Measurements from ENCODE around the gene GPR107. TPM values are rescaled to one million over a fixed set of nuclear protein-coding genes. Genes with fewer than 3 reads are reported as not detected.
"Not testable (repeated sequence)": the region's sequence is repeated elsewhere in the genome, so short reads cannot be mapped to it uniquely, and the experiment has no call there.

The GPR107 gene
- total RNA-seq, 1 donor from 2014 or later, result 58.7 TPM

DNA sequence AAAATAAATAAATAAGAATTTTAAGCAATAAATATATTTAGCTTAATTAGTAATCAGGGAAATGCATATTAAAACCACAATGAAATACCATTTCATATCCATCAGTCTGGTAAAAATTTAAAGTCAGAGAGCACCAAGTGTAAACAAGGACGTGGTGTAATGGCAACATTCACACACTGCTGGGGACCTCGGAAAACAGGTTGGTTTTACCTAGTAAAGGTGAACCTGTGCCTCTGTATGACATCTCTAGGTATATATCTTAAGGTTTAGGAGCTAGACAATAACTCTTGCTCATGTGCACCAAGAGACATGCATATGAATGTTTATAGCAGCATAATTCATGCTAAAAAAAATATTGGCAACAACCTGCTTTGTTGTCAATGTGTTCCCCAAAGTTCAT, 40.4 kb upstream of the GPR107 start:
- peaks cover 9% of the 10 kb centered on the region for H3K36me3 Mint-ChIP-seq (ENCODE audit: low read depth, unreplicated experiment)
- Histone ChIP-seq H3K4me2 (ENCODE audit: low read length) (no peak overlapping the region), H3K27ac (ENCODE audit: low read depth, low read length) (no peak overlapping the region), H3K4me3 (ENCODE audit: insufficient read depth, low read depth, low read length) (no peak overlapping the region), H2AFZ (ENCODE audit: low read depth, low read length) (no peak overlapping the region), H3K4me1 (ENCODE audit: insufficient read depth, low read length) (peaks cover 8% of the 10 kb centered on the region), H3K27me3 (ENCODE audit: insufficient read depth, low read length) (no peaks in the 10 kb centered on the region), H3K9me3 (ENCODE audit: insufficient read depth, low read depth, low read length) (peaks cover 3% of the 10 kb centered on the region), H3K36me3 (ENCODE audit: insufficient read depth, low read length) (no peaks in the 10 kb centered on the region), H3K9ac (ENCODE audit: low read length) (no peak overlapping the region), H3K79me2 (ENCODE audit: insufficient read depth, low read length) (no peaks in the 10 kb centered on the region), H4K20me1 (ENCODE audit: insufficient read depth, low read length) (peaks cover 20% of the 10 kb centered on the region)
- peaks cover 4% of the 10 kb centered on the region for H3K9me3 Mint-ChIP-seq (ENCODE audit: unreplicated experiment)
- no peaks in the 10 kb centered on the region for H3K27me3 Mint-ChIP-seq (ENCODE audit: low read depth, unreplicated experiment)
- no peak overlapping the region for H3K27ac Mint-ChIP-seq (ENCODE audit: unreplicated experiment)
- FAIRE-seq, result no peak
- no peak overlapping the region for H3K4me3 Mint-ChIP-seq (ENCODE audit: unreplicated experiment)
- DNase-seq (ENCODE audit: low read depth), result no peak
- H3K4me1 Mint-ChIP-seq (ENCODE audit: low read depth, unreplicated experiment), result peaks cover 17% of the 10 kb centered on the region
- TF ChIP-seq EZH2 (IDR thresholded peaks at IDR 0.05; ENCODE audit: insufficient read depth, low read length) (no peak), CTCF (IDR thresholded peaks at IDR 0.05; ENCODE audit: insufficient read depth, low read depth, low read length) (no peak)

DNA sequence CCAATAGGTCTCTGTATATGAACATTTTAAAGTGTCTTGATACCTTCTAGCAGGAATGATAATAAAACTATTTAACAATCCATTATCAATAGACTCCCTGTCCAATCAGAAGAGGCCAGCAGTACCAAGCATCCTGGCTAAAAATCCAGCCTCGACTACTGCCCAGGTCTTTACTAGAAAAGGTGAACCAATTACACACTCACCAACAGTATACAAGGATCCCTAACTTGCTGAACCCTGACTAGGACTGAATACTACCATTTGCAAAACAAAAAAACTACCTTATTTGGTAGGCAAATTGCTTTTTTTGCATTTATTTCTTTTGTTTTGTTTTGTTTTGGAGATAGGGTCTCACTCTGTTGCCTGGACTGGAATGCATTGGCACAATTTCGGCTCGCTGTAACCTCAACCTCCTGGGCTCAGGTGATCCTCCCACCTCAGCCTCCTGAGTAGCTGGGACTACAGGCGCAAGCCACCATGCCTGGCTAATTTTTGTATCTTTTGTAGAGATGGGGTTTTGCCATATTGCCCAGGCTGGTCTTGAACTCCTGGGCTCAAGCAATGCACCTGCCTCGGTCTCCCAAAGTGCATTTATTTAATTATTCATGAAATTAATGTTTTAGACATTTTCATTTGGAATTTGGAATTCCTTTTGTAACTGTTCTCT, 38.2 kb upstream of the GPR107 start:
- no peaks in the 10 kb centered on the region for H3K27me3 ChIP-seq (ENCODE audit: insufficient read depth, low read length)
- Mint-ChIP-seq H3K4me3 (ENCODE audit: unreplicated experiment) (no peak overlapping the region), H3K4me1 (ENCODE audit: low read depth, unreplicated experiment) (peaks cover 15% of the 10 kb centered on the region), H3K27ac (ENCODE audit: unreplicated experiment) (no peak overlapping the region), H3K9me3 (ENCODE audit: unreplicated experiment) (peaks cover 4% of the 10 kb centered on the region), H3K27me3 (ENCODE audit: low read depth, unreplicated experiment) (no peaks in the 10 kb centered on the region), H3K36me3 (ENCODE audit: low read depth, unreplicated experiment) (peaks cover 7% of the 10 kb centered on the region)
- no peaks in the 10 kb centered on the region for H3K36me3 ChIP-seq (ENCODE audit: insufficient read depth, low read length)
- peaks cover 3% of the 10 kb centered on the region for H3K9me3 ChIP-seq (ENCODE audit: insufficient read depth, low read depth, low read length)
- H3K4me2 ChIP-seq (ENCODE audit: low read length), result no peak overlapping the region
- H3K4me1 ChIP-seq (ENCODE audit: insufficient read depth, low read length), result peaks cover 8% of the 10 kb centered on the region
- DNase-seq (ENCODE audit: low read depth) (no peak), FAIRE-seq (no peak)
- peaks cover 11% of the 10 kb centered on the region for H4K20me1 ChIP-seq (ENCODE audit: insufficient read depth, low read length)
- H3K27ac ChIP-seq (ENCODE audit: low read depth, low read length), result no peak overlapping the region
- no peak overlapping the region for H2AFZ ChIP-seq (ENCODE audit: low read depth, low read length)
- H3K9ac ChIP-seq (ENCODE audit: low read length), result no peak overlapping the region
- no peaks in the 10 kb centered on the region for H3K79me2 ChIP-seq (ENCODE audit: insufficient read depth, low read length)
- H3K4me3 ChIP-seq (ENCODE audit: insufficient read depth, low read depth, low read length), result no peak overlapping the region
- TF ChIP-seq EZH2 (IDR thresholded peaks at IDR 0.05; ENCODE audit: insufficient read depth, low read length), result no peak
- TF ChIP-seq CTCF (IDR thresholded peaks at IDR 0.05; ENCODE audit: insufficient read depth, low read depth, low read length), result no peak

DNA sequence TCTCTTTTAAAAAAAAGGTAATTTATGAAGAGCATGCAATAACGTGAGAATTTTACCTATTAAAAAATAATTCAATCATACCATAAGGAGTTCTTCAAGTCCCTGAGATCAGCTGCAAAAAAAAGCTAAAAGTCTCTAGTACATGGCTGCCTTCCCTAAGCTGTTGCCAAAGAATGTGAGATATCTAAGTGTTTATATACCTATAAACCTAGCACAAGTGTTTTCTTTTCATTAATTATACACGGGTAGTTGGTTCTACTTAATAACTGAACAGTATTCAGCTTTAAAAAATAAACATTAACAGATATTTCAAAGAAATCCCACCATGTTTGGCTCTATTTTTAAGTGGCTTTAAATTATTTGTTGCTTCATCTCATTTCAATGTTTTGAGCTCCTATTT, 36.6 kb upstream of the GPR107 start:
- Histone ChIP-seq H3K79me2 (ENCODE audit: insufficient read depth, low read length) (no peaks in the 10 kb centered on the region), H3K27ac (ENCODE audit: low read depth, low read length) (peak overlapping the region; percentile 71), H3K9me3 (ENCODE audit: insufficient read depth, low read depth, low read length) (no peaks in the 10 kb centered on the region), H3K27me3 (ENCODE audit: insufficient read depth, low read length) (no peaks in the 10 kb centered on the region), H4K20me1 (ENCODE audit: insufficient read depth, low read length) (peaks cover 7% of the 10 kb centered on the region), H3K4me2 (ENCODE audit: low read length) (peak overlapping the region; percentile 42), H3K4me3 (ENCODE audit: insufficient read depth, low read depth, low read length) (no peak overlapping the region), H3K36me3 (ENCODE audit: insufficient read depth, low read length) (no peaks in the 10 kb centered on the region), H2AFZ (ENCODE audit: low read depth, low read length) (no peak overlapping the region), H3K4me1 (ENCODE audit: insufficient read depth, low read length) (peaks cover 8% of the 10 kb centered on the region), H3K9ac (ENCODE audit: low read length) (peak overlapping the region; percentile 25)
- peaks cover 4% of the 10 kb centered on the region for H3K9me3 Mint-ChIP-seq (ENCODE audit: unreplicated experiment)
- H3K27me3 Mint-ChIP-seq (ENCODE audit: low read depth, unreplicated experiment), result no peaks in the 10 kb centered on the region
- FAIRE-seq, result no peak
- TF ChIP-seq CTCF (IDR thresholded peaks at IDR 0.05; ENCODE audit: insufficient read depth, low read depth, low read length), result no peak
- TF ChIP-seq EZH2 (IDR thresholded peaks at IDR 0.05; ENCODE audit: insufficient read depth, low read length), result no peak
- H3K4me3 Mint-ChIP-seq (ENCODE audit: unreplicated experiment), result peak overlapping the region; percentile 12
- peaks cover 7% of the 10 kb centered on the region for H3K36me3 Mint-ChIP-seq (ENCODE audit: low read depth, unreplicated experiment)
- peak overlapping the region; percentile 99 for H3K27ac Mint-ChIP-seq (ENCODE audit: unreplicated experiment)
- peaks cover 15% of the 10 kb centered on the region for H3K4me1 Mint-ChIP-seq (ENCODE audit: low read depth, unreplicated experiment)
- DNase-seq (ENCODE audit: low read depth), result peak; percentile 77

- H3K4me3 ChIP-seq (ENCODE audit: insufficient read depth, low read depth, low read length); H3K79me2 ChIP-seq (ENCODE audit: insufficient read depth, low read length); FAIRE-seq; H3K9me3 ChIP-seq (ENCODE audit: insufficient read depth, low read depth, low read length); H2AFZ ChIP-seq (ENCODE audit: low read depth, low read length); H3K4me1 ChIP-seq (ENCODE audit: insufficient read depth, low read length); H3K36me3 Mint-ChIP-seq (ENCODE audit: low read depth, unreplicated experiment); H3K27me3 ChIP-seq (ENCODE audit: insufficient read depth, low read length); H3K36me3 ChIP-seq (ENCODE audit: insufficient read depth, low read length); DNase-seq (ENCODE audit: low read depth); H3K27me3 Mint-ChIP-seq (ENCODE audit: low read depth, unreplicated experiment); H3K4me3 Mint-ChIP-seq (ENCODE audit: unreplicated experiment); H3K4me2 ChIP-seq (ENCODE audit: low read length); H3K9me3 Mint-ChIP-seq (ENCODE audit: unreplicated experiment): not testable (repeated sequence)
- Mint-ChIP-seq H3K27ac (ENCODE audit: unreplicated experiment) (peak overlapping the region; percentile 99), H3K4me1 (ENCODE audit: low read depth, unreplicated experiment) (peaks cover 15% of the 10 kb centered on the region)
- Histone ChIP-seq H3K27ac (ENCODE audit: low read depth, low read length) (peak overlapping the region; percentile 71), H3K9ac (ENCODE audit: low read length) (peak overlapping the region; percentile 25), H4K20me1 (ENCODE audit: insufficient read depth, low read length) (peaks cover 10% of the 10 kb centered on the region)
Measured at GRCh38 chr9:130017510-130017909, 36.2 kb upstream of the GPR107 start.

Data from astrocyte (in vitro differentiated cells and primary cell).